HepG2 (cell line): ENCODE measurements around the gene ARHGAP15. TPM values are rescaled to one million over a fixed set of nuclear protein-coding genes. Genes with fewer than 3 reads are reported as not detected.

Source experiments
- ATAC-seq: fragments of 200-7000 bp; cut with Tn5 transposase; 3 replicates; pipeline ENCODE4 v1.9.1; 2020; ENCODE audit warnings: mild to moderate bottlenecking, moderate library complexity
- BruUV-seq: library from RNA; stranded (reverse); fragments of 400-500 nt; replicated peaks from 2 replicates; lab custom pipeline; 2021; lab: Mats Ljungman, UMichigan
- CTCF ChIA-PET: fragments of 300-600 bp; formaldehyde crosslinking; extraction: SDS; loops from one replicate; lab custom pipeline; 2021; ENCODE audit warnings: low total read pairs, inconsistent platforms, low intra/inter-chr PET ratio; lab: Yijun Ruan, JAX
- POLR2A ChIA-PET: fragments of 350-600 bp; sonication (Branson Sonifier 250); formaldehyde crosslinking; loops from one replicate; lab custom pipeline; 2020; ENCODE audit warnings: antibody characterized with exemption, inconsistent platforms; lab: Yijun Ruan, JAX
- DNase-seq: peaks from one replicate; pipeline ENCODE4 v3.0.0-alpha.2; 2015; ENCODE audit warnings: low spot score
- FAIRE-seq: peaks from 3 replicates; lab custom pipeline; 2011; peaks lifted over from hg19 to GRCh38; lab: Jason Lieb, UNC
- H2AFZ ChIP-seq: one replicate; pipeline ENCODE4 v1.6.1; 2011; ENCODE audit warnings: low read length, inconsistent platforms
- H3K27ac ChIP-seq: fragments of 300-600 bp; 3 replicates; pipeline ENCODE4 v1.8.0; 2011; ENCODE audit warnings: mixed run types, mild to moderate bottlenecking, mixed read lengths, low read length, inconsistent platforms; ENCODE audit not compliant: insufficient read depth; ENCODE audit errors: extremely low read length
- H3K27me3 ChIP-seq, 2 experiments: fragments of 200-600 bp in 1 of 2; 2 replicates in 1 of 2; 3 replicates in 1 of 2; pipeline versions ENCODE4 v1.6.0 to v1.8.0; 2011; ENCODE audit warnings: low read length in 2 of 2, mild to moderate bottlenecking in 2 of 2, moderate library complexity in 2 of 2, inconsistent platforms in 1 of 2; ENCODE audit not compliant: insufficient read depth in 2 of 2, control insufficient read depth in 1 of 2
- H3K36me3 ChIP-seq, 2 experiments: fragments of 200-600 bp in 1 of 2; replicated peaks in 1 of 2; 2 replicates in 1 of 2; 3 replicates in 1 of 2; pipeline versions ENCODE4 v1.5.1 to v1.8.0; 2011; ENCODE audit warnings: low read length in 2 of 2, inconsistent platforms in 1 of 2; ENCODE audit not compliant: insufficient read depth in 2 of 2, control insufficient read depth in 1 of 2
- H3K4me1 ChIP-seq: 2 replicates; pipeline ENCODE4 v1.5.1; 2012; ENCODE audit warnings: low read length, inconsistent platforms; ENCODE audit not compliant: insufficient read depth
- H3K4me2 ChIP-seq: 2 replicates; pipeline ENCODE4 v1.6.0; 2011; ENCODE audit warnings: low read depth, low read length, inconsistent platforms
- H3K4me3 ChIP-seq, 3 experiments: fragments of 200-600 bp in 1 of 3; sonication (generic), shearing (Covaris generic) in 1 of 3; replicated peaks in 1 of 3; 2 replicates each; pipeline ENCODE4 v1.5.1; 2011 to 2016; ENCODE audit warnings: low read length in 3 of 3, inconsistent platforms in 2 of 3, low read depth in 2 of 3, mild to moderate bottlenecking in 2 of 3, control low read depth in 1 of 3, mixed read lengths in 1 of 3; ENCODE audit not compliant: insufficient read depth in 1 of 3
- H3K79me2 ChIP-seq: one replicate; pipeline ENCODE4 v1.6.1; 2011; ENCODE audit warnings: low read length, inconsistent platforms; ENCODE audit not compliant: insufficient read depth
- H3K9ac ChIP-seq: 2 replicates; pipeline ENCODE4 v1.6.0; 2011; ENCODE audit warnings: mild to moderate bottlenecking, low read depth, low read length, inconsistent platforms; ENCODE audit not compliant: insufficient read depth
- H3K9me3 ChIP-seq: 2 replicates; pipeline ENCODE4 v1.5.1; 2012; ENCODE audit warnings: mild to moderate bottlenecking, low read length
- H4K20me1 ChIP-seq: 2 replicates; pipeline ENCODE4 v1.6.0; 2011; ENCODE audit warnings: inconsistent platforms, mild to moderate bottlenecking, low read length, moderate library complexity; ENCODE audit not compliant: insufficient read depth
- CENPX ChIP-seq: sonication (generic); formaldehyde crosslinking; IDR thresholded peaks from 2 replicates; pipeline ENCODE4 v1.9.0; 2021; ENCODE audit warnings: mild to moderate bottlenecking, missing genetic modification reagents, moderate library complexity
- GLI4 ChIP-seq: sonication (generic); formaldehyde crosslinking; IDR thresholded peaks from 2 replicates; pipeline ENCODE4 v1.5.1; 2020; ENCODE audit warnings: missing genetic modification reagents, mild to moderate bottlenecking, moderate library complexity, borderline replicate concordance
- HIVEP1 ChIP-seq: sonication (generic); formaldehyde crosslinking; IDR thresholded peaks from 2 replicates; pipeline ENCODE4 v1.4.0; 2020; ENCODE audit warnings: mild to moderate bottlenecking, missing genetic modification reagents
- KMT2B ChIP-seq: IDR thresholded peaks from 2 replicates; pipeline ENCODE4 v1.6.1; 2016; ENCODE audit warnings: missing genetic modification reagents, missing compliant biosample characterization
- MED1 ChIP-seq: sonication (generic); formaldehyde crosslinking; IDR thresholded peaks from 2 replicates; pipeline ENCODE4 v1.4.0; 2020; ENCODE audit warnings: missing genetic modification reagents
- RNF2 ChIP-seq: fragments of 450-650 bp; conservative IDR thresholded peaks from 2 replicates; pipeline ENCODE4 v1.6.1; 2016; ENCODE audit warnings: low read depth
- SPEN ChIP-seq: sonication (generic); formaldehyde crosslinking; IDR thresholded peaks from 2 replicates; pipeline ENCODE4 v1.5.1; 2020; ENCODE audit warnings: low read depth, mild to moderate bottlenecking, missing genetic modification reagents
- SRSF9 ChIP-seq: fragments of 200-400 bp; formaldehyde crosslinking; IDR thresholded peaks from 2 replicates; pipeline ENCODE4 v1.6.1; 2018; ENCODE audit warnings: borderline replicate concordance, mild to moderate bottlenecking, low read depth, low read length; ENCODE audit not compliant: insufficient read depth, poor library complexity, severe bottlenecking
- TARDBP ChIP-seq: sonication (generic); formaldehyde crosslinking; IDR thresholded peaks from 2 replicates; pipeline ENCODE4 v1.8.0; 2022; ENCODE audit warnings: mild to moderate bottlenecking, missing genetic modification reagents
- ZMAT3 ChIP-seq: sonication (generic); formaldehyde crosslinking; conservative IDR thresholded peaks from 2 replicates; pipeline ENCODE4 v1.7.0; 2021; ENCODE audit warnings: missing genetic modification reagents
- ZNF230 ChIP-seq: sonication (generic); formaldehyde crosslinking; IDR thresholded peaks from 2 replicates; pipeline ENCODE4 v1.4.0; 2020; ENCODE audit warnings: mild to moderate bottlenecking, missing genetic modification reagents
- ZNF317 ChIP-seq: sonication (generic); formaldehyde crosslinking; IDR thresholded peaks from 2 replicates; pipeline ENCODE4 v1.5.0; 2020; ENCODE audit warnings: mild to moderate bottlenecking, missing genetic modification reagents
- ZNF335 ChIP-seq: sonication (generic); formaldehyde crosslinking; IDR thresholded peaks from 2 replicates; pipeline ENCODE4 v1.4.0; 2020; ENCODE audit warnings: missing genetic modification reagents
- ZNF513 ChIP-seq: sonication (generic); formaldehyde crosslinking; conservative IDR thresholded peaks from 2 replicates; pipeline ENCODE4 v1.5.0; 2020; ENCODE audit warnings: missing genetic modification reagents
- ZNF605 ChIP-seq: sonication (generic); formaldehyde crosslinking; IDR thresholded peaks from 2 replicates; pipeline ENCODE4 v1.8.0; 2022; ENCODE audit warnings: mild to moderate bottlenecking, missing genetic modification reagents
- ZNF749 ChIP-seq: sonication (generic); formaldehyde crosslinking; IDR thresholded peaks from 2 replicates; pipeline ENCODE4 v1.8.0; 2022; ENCODE audit warnings: mild to moderate bottlenecking, missing genetic modification reagents, moderate library complexity, borderline replicate concordance
- WGBS: methylation state at CpG from one replicate; pipeline ENCODE4 v1.1.6; 2017; ENCODE audit warnings: low lambda C conversion rate; 5-methylcytosine and 5-hydroxymethylcytosine counted together
- in situ Hi-C: cut with HindIII; loops from 2 replicates; pipeline ENCODE4 v1.10.0; 2017; ENCODE audit warnings: low pct_unique_long_range_greater_than_20kb; ENCODE audit not compliant: extremely low pct_ligation_motif_present
- intact Hi-C: fragments of 100-400 bp; cut with micrococcal nuclease; formaldehyde crosslinking; loops from one replicate; pipeline ENCODE4 v1.10.0; 2022; ENCODE audit not compliant: unreplicated experiment
- polyA plus RNA-seq, 8 experiments: library from polyadenylated mRNA; depleted of rRNA in 3 of 8; stranded (reverse) in 7 of 8; unstranded in 1 of 8; fragments of >200 nt; fragmentation: Illumina TruSeq in 4 of 8; extraction: Trizol in 4 of 8; gene quantifications; 2 replicates each; pipeline versions ENCODE4 v1.2.1 to v1.2.3, GENCODE V29; 2011 to 2016; ENCODE audit warnings: low read depth in 4 of 8, missing spikeins in 1 of 8, mixed read lengths in 1 of 8; ENCODE audit not compliant: insufficient read depth in 1 of 8
- total RNA-seq, 5 experiments: library from RNA; depleted of rRNA; stranded (reverse); fragments of >200 nt; fragmentation: Illumina TruSeq; extraction: Trizol; gene quantifications; 2 replicates each; pipeline ENCODE4 v1.2.3, GENCODE V29; 2016; ENCODE audit warnings: low read depth in 1 of 5
- TF ChIP-seq, protein P1 (sequence below): sonication (generic); formaldehyde crosslinking; IDR thresholded peaks from 2 replicates; pipeline ENCODE4 v1.4.0; 2020; ENCODE audit warnings: missing genetic modification reagents, mild to moderate bottlenecking, borderline replicate concordance
- TF ChIP-seq, protein P2 (sequence below): sonication (generic); formaldehyde crosslinking; IDR thresholded peaks from 2 replicates; pipeline ENCODE4 v1.4.0; 2020; ENCODE audit warnings: missing genetic modification reagents

The ARHGAP15 gene
- total and polyA plus RNA-seq, 2 of the 13 experiments (the other 11 are each of a cell fraction or from before 2014, with no cell fraction given): 0.04 TPM; not detected in 1

- 0% methylated on average over 2 of the region's 2 CpGs for WGBS
- Histone ChIP-seq H3K4me3 (no peak overlapping the region), H2AFZ (no peak overlapping the region), H3K4me2 (no peak overlapping the region), H3K9ac (no peak overlapping the region), H3K9me3 (no peaks in the 10 kb centered on the region), H3K36me3 (no peaks in the 10 kb centered on the region), H3K4me1 (no peaks in the 10 kb centered on the region), H3K27me3 (no peaks in the 10 kb centered on the region), H3K79me2 (no peaks in the 10 kb centered on the region), H4K20me1 (no peaks in the 10 kb centered on the region), H3K27ac (no peak overlapping the region)
- intact Hi-C loops (no loop called here), in situ Hi-C loops (no loop called here)
- CTCF ChIA-PET: no interaction called here
- FAIRE-seq (no peak), ATAC-seq (no peak), DNase-seq (no peak)
- TF ChIP-seq KMT2B (CRISPR knock-in tag) (no peak), ZNF335 (CRISPR knock-in tag) (no peak), TARDBP (CRISPR knock-in tag) (no peak), ZMAT3 (CRISPR knock-in tag) (no peak), CENPX (CRISPR knock-in tag) (no peak), ZNF317 (no peak), RNF2 (no peak), SPEN (CRISPR knock-in tag) (no peak), ZNF230 (no peak), SRSF9 (no peak), MED1 (CRISPR knock-in tag) (no peak), ZNF605 (CRISPR knock-in tag) (no peak), ZNF513 (no peak), ZNF749 (CRISPR knock-in tag) (no peak), HIVEP1 (CRISPR knock-in tag) (no peak), GLI4 (CRISPR knock-in tag) (no peak)
- TF ChIP-seq, protein P1, sequence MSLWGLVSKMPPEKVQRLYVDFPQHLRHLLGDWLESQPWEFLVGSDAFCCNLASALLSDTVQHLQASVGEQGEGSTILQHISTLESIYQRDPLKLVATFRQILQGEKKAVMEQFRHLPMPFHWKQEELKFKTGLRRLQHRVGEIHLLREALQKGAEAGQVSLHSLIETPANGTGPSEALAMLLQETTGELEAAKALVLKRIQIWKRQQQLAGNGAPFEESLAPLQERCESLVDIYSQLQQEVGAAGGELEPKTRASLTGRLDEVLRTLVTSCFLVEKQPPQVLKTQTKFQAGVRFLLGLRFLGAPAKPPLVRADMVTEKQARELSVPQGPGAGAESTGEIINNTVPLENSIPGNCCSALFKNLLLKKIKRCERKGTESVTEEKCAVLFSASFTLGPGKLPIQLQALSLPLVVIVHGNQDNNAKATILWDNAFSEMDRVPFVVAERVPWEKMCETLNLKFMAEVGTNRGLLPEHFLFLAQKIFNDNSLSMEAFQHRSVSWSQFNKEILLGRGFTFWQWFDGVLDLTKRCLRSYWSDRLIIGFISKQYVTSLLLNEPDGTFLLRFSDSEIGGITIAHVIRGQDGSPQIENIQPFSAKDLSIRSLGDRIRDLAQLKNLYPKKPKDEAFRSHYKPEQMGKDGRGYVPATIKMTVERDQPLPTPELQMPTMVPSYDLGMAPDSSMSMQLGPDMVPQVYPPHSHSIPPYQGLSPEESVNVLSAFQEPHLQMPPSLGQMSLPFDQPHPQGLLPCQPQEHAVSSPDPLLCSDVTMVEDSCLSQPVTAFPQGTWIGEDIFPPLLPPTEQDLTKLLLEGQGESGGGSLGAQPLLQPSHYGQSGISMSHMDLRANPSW (CRISPR knock-in tag): no peak
- TF ChIP-seq, protein P2, sequence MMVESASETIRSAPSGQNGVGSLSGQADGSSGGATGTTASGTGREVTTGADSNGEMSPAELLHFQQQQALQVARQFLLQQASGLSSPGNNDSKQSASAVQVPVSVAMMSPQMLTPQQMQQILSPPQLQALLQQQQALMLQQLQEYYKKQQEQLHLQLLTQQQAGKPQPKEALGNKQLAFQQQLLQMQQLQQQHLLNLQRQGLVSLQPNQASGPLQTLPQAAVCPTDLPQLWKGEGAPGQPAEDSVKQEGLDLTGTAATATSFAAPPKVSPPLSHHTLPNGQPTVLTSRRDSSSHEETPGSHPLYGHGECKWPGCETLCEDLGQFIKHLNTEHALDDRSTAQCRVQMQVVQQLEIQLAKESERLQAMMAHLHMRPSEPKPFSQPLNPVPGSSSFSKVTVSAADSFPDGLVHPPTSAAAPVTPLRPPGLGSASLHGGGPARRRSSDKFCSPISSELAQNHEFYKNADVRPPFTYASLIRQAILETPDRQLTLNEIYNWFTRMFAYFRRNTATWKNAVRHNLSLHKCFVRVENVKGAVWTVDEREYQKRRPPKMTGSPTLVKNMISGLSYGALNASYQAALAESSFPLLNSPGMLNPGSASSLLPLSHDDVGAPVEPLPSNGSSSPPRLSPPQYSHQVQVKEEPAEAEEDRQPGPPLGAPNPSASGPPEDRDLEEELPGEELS (CRISPR knock-in tag): no peak
- no TSS peak for BruUV-seq
- POLR2A ChIA-PET: no interaction called here
Observed at GRCh38 chr2:143311426-143311825, 182.2 kb downstream of the ARHGAP15 start.
